HG03025 (cell line): Measurements from ENCODE around the gene INPP4A.

Source experiments
- ATAC-seq: cut with Tn5 transposase; IDR thresholded peaks from one replicate; pipeline ENCODE4 v1.9.1; 2021; ENCODE audit warnings: mild to moderate bottlenecking, moderate library complexity; ENCODE audit not compliant: unreplicated experiment, low FRiP score

The INPP4A gene

GRCh38 chr2:98507891-98508708 lies 63.4 kb downstream of the INPP4A start:
- no peak for ATAC-seq

- ATAC-seq = no peak
These were observed 64.0 kb downstream of the INPP4A start for GRCh38 chr2:98508709-98509066.

GRCh38 chr2:98509542-98510321 lies 65.1 kb downstream of the INPP4A start:
- ATAC-seq = no peak

GRCh38 chr2:98510322-98510662 lies 65.6 kb downstream of the INPP4A start:
- ATAC-seq = no peak

GRCh38 chr2:98511981-98512380 lies 67.3 kb downstream of the INPP4A start:
- no peak for ATAC-seq

- no peak for ATAC-seq
These were observed 68.0 kb downstream of the INPP4A start for GRCh38 chr2:98512699-98513098.

- ATAC-seq = no peak
These were observed 69.5 kb downstream of the INPP4A start for GRCh38 chr2:98514096-98514639.

GRCh38 chr2:98514879-98515249 lies 70.2 kb downstream of the INPP4A start:
- no peak for ATAC-seq

- no peak for ATAC-seq
These were observed 70.8 kb downstream of the INPP4A start for GRCh38 chr2:98515250-98515991.

- ATAC-seq = no peak
These were observed 71.9 kb downstream of the INPP4A start for GRCh38 chr2:98516571-98516970.

- no peak for ATAC-seq
These were observed 73.0 kb downstream of the INPP4A start for GRCh38 chr2:98517636-98518035.

GRCh38 chr2:98518101-98518500 lies 73.4 kb downstream of the INPP4A start:
- no peak for ATAC-seq

GRCh38 chr2:98519156-98519555 lies 74.5 kb downstream of the INPP4A start:
- no peak for ATAC-seq

- ATAC-seq = no peak
These were observed 75.2 kb downstream of the INPP4A start for GRCh38 chr2:98519851-98520250.

GRCh38 chr2:98520806-98521205 lies 76.1 kb downstream of the INPP4A start:
- ATAC-seq = no peak

- ATAC-seq = no peak
These were observed 76.6 kb downstream of the INPP4A start for GRCh38 chr2:98521266-98521665.

- ATAC-seq = no peak
These were observed 78.2 kb downstream of the INPP4A start for GRCh38 chr2:98522854-98523253.

GRCh38 chr2:98524168-98524567 lies 79.5 kb downstream of the INPP4A start:
- no peak for ATAC-seq

GRCh38 chr2:98528349-98528748 lies 83.7 kb downstream of the INPP4A start:
- no peak for ATAC-seq

GRCh38 chr2:98530114-98530513 lies 85.5 kb downstream of the INPP4A start:
- ATAC-seq = no peak

GRCh38 chr2:98532756-98533155 lies 88.1 kb downstream of the INPP4A start:
- no peak for ATAC-seq
